PC-3 (cell line): ENCODE results near the gene ABCG1.

Experiments
- CTCF ChIP-seq: fragments of 300-600 bp; sonication (generic); conservative IDR thresholded peaks from 2 replicates; pipeline ENCODE4 v1.5.1; 2017; ENCODE audit warnings: antibody characterized with exemption, low read depth, mild to moderate bottlenecking, low read length
- EZH2 ChIP-seq: fragments of 300-600 bp; sonication (generic); IDR thresholded peaks from one replicate; pipeline ENCODE4 v1.6.1; 2017; ENCODE audit warnings: antibody characterized with exemption, mild to moderate bottlenecking, low read length; ENCODE audit not compliant: unreplicated experiment
- EZH2phosphoT487 ChIP-seq: fragments of 300-600 bp; sonication (generic); IDR thresholded peaks from 2 replicates; pipeline ENCODE4 v1.6.1; 2018; ENCODE audit warnings: mild to moderate bottlenecking, antibody characterized with exemption, low read length, borderline replicate concordance

- TF ChIP-seq CTCF (no peak), EZH2 (no peak), EZH2phosphoT487 (no peak)
Measured at GRCh38 chr21:42337276-42337675, 118.3 kb downstream of the ABCG1 start.
